ENCODE data around the gene PNP.

PNP gene

GRCh38 chr14:20508367-20508766 lies 39.2 kb downstream of the PNP start:
- H3K4me3 ChIP-seq (ENCODE audit: low read length) = no peak overlapping the region
- no peak for DNase-seq (ENCODE audit: low read depth)
- no peak for TF ChIP-seq CTCF (conservative IDR thresholded peaks at IDR 0.05; ENCODE audit: low read depth, low read length)

GRCh38 chr14:20512177-20512905 lies 43.1 kb downstream of the PNP start:
- no peak overlapping the region for H3K4me3 ChIP-seq (ENCODE audit: low read length)
- no peak for TF ChIP-seq CTCF (conservative IDR thresholded peaks at IDR 0.05; ENCODE audit: low read depth, low read length)
- no peak for DNase-seq (ENCODE audit: low read depth)

GRCh38 chr14:20515846-20516245 lies 46.6 kb downstream of the PNP start:
- no peak for DNase-seq (ENCODE audit: low read depth)
- TF ChIP-seq CTCF (conservative IDR thresholded peaks at IDR 0.05; ENCODE audit: low read depth, low read length) = no peak
- H3K4me3 ChIP-seq (ENCODE audit: low read length) = no peak overlapping the region

GRCh38 chr14:20516921-20517320 lies 47.7 kb downstream of the PNP start:
- DNase-seq (ENCODE audit: low read depth) = no peak
- no peak overlapping the region for H3K4me3 ChIP-seq (ENCODE audit: low read length)
- TF ChIP-seq CTCF (conservative IDR thresholded peaks at IDR 0.05; ENCODE audit: low read depth, low read length) = no peak

GRCh38 chr14:20522332-20522731 lies 53.1 kb downstream of the PNP start:
- TF ChIP-seq CTCF (conservative IDR thresholded peaks at IDR 0.05; ENCODE audit: low read depth, low read length) = no peak

GRCh38 chr14:20524027-20524426 lies 54.8 kb downstream of the PNP start:
- TF ChIP-seq CTCF (conservative IDR thresholded peaks at IDR 0.05; ENCODE audit: low read depth, low read length) = no peak
- no peak for DNase-seq (ENCODE audit: low read depth)
- H3K4me3 ChIP-seq (ENCODE audit: low read length) = no peak overlapping the region

More at GRCh38 chr14:20522332-20522731, 53.1 kb downstream of the PNP start:
- no peak overlapping the region for H3K4me3 ChIP-seq (ENCODE audit: low read length)
- no peak for DNase-seq (ENCODE audit: low read depth)

Measured in retinal pigment epithelial cell (primary cell).